T-cell (primary cell): ENCODE data around the gene CEP135. TPM values are rescaled to one million over a fixed set of nuclear protein-coding genes. Genes with fewer than 3 reads are reported as not detected.

Experiments used
- ATAC-seq, 4 experiments: fragments of 200-7000 bp in 3 of 4; fragments of 150-1000 bp in 1 of 4; cut with Tn5 transposase; replicated peaks in 1 of 4; 1 replicate in 3 of 4; 2 replicates in 1 of 4; pipeline ENCODE4 v1.10.0; 2021; ENCODE audit warnings: moderate library complexity in 3 of 4, mild to moderate bottlenecking in 2 of 4, moderate number of reproducible peaks in 1 of 4
- CTCF ChIA-PET, 2 donors: fragments of 300-600 bp; sonication (Branson Sonifier 250); formaldehyde crosslinking; loops; one replicate each; lab custom pipeline; 2022; ENCODE audit warnings: antibody characterized with exemption in 2 of 2; lab: Charles Lee
- POLR2A ChIA-PET, 2 donors: fragments of 300-600 bp; sonication (Branson Sonifier 250); formaldehyde crosslinking; loops; one replicate each; lab custom pipeline; 2022; ENCODE audit warnings: antibody characterized with exemption in 2 of 2; lab: Charles Lee
- DNase-seq, 35 experiments: peaks; one replicate each; pipeline versions ENCODE4 v3.0.0 to v3.0.0-alpha.2; 2013 to 2023
- H3K27ac ChIP-seq: one replicate; pipeline ENCODE4 v1.5.1; 2013; ENCODE audit warnings: low read length
- H3K27me3 ChIP-seq, 2 experiments: replicated peaks in 1 of 2; 1 replicate in 1 of 2; 2 replicates in 1 of 2; pipeline versions ENCODE4 v1.6.1 to v1.7.0; 2013; ENCODE audit warnings: low read length in 1 of 2, mixed read lengths in 1 of 2; ENCODE audit not compliant: control insufficient read depth in 2 of 2, insufficient read depth in 2 of 2; ENCODE audit errors: extremely low read depth in 1 of 2
- H3K36me3 ChIP-seq, 2 donors: 1 replicate in 1 of 2; 2 replicates in 1 of 2; pipeline versions ENCODE4 v1.6.1 to v1.7.0; 2013; ENCODE audit warnings: low read length in 1 of 2; ENCODE audit not compliant: control insufficient read depth in 2 of 2, insufficient read depth in 1 of 2; ENCODE audit errors: extremely low read depth in 1 of 2
- H3K4me1 ChIP-seq, 2 experiments: 1 replicate in 1 of 2; 2 replicates in 1 of 2; pipeline versions ENCODE4 v1.6.1 to v1.7.0; 2013; ENCODE audit warnings: low read length in 2 of 2, mixed read lengths in 1 of 2; ENCODE audit not compliant: insufficient read depth in 2 of 2, control insufficient read depth in 1 of 2; ENCODE audit errors: extremely low read depth in 1 of 2
- H3K4me3 ChIP-seq, 2 donors: 1 replicate in 1 of 2; 2 replicates in 1 of 2; pipeline versions ENCODE4 v1.5.1 to v1.7.0; 2013; ENCODE audit warnings: mild to moderate bottlenecking in 2 of 2, low read length in 1 of 2, moderate library complexity in 1 of 2; ENCODE audit not compliant: control insufficient read depth in 1 of 2; ENCODE audit errors: extremely low read depth in 1 of 2
- H3K9me3 ChIP-seq: 2 replicates; pipeline ENCODE4 v1.7.0; 2013
- H3K27ac Mint-ChIP-seq, 2 donors: one replicate each; pipeline ENCODE4 v1.8.0; 2020 to 2021; ENCODE audit warnings: mild to moderate bottlenecking in 2 of 2, mixed read lengths in 2 of 2
- H3K27me3 Mint-ChIP-seq, 2 donors: one replicate each; pipeline ENCODE4 v1.8.0; 2021 to 2022; ENCODE audit warnings: mixed read lengths in 2 of 2
- H3K36me3 Mint-ChIP-seq: one replicate; pipeline ENCODE4 v1.8.0; 2021; ENCODE audit warnings: mixed read lengths
- H3K4me1 Mint-ChIP-seq, 3 donors: one replicate each; pipeline ENCODE4 v1.8.0; 2020 to 2022; ENCODE audit warnings: mixed read lengths in 3 of 3, mild to moderate bottlenecking in 1 of 3
- H3K4me3 Mint-ChIP-seq, 3 donors: one replicate each; pipeline ENCODE4 v1.8.0; 2020 to 2022; ENCODE audit warnings: mild to moderate bottlenecking in 3 of 3, mixed read lengths in 3 of 3, moderate library complexity in 3 of 3
- H3K9me3 Mint-ChIP-seq, 3 donors: one replicate each; pipeline ENCODE4 v1.8.0; 2020 to 2022; ENCODE audit warnings: mixed read lengths in 3 of 3
- WGBS: methylation state at CpG from one replicate; pipeline ENCODE4 v1.1.5; 2013; ENCODE audit warnings: missing lambda C conversion rate; ENCODE audit not compliant: insufficient coverage; 5-methylcytosine and 5-hydroxymethylcytosine counted together
- total RNA-seq, 35 experiments: library from RNA in 6 of 35; stranded (reverse) in 6 of 35; fragments of 120-200 nt in 1 of 35; gene quantifications; one replicate each; pipeline versions ENCODE4 v1.2.1 to v1.2.4 and lab custom pipeline; 2013 to 2026

Gene CEP135
- total RNA-seq, 5 donors from 2014 or later (not counting 1 experiment from before 2014, with no cell fraction given) = 17.3 to 24.5 (median 21.7) TPM

DNA sequence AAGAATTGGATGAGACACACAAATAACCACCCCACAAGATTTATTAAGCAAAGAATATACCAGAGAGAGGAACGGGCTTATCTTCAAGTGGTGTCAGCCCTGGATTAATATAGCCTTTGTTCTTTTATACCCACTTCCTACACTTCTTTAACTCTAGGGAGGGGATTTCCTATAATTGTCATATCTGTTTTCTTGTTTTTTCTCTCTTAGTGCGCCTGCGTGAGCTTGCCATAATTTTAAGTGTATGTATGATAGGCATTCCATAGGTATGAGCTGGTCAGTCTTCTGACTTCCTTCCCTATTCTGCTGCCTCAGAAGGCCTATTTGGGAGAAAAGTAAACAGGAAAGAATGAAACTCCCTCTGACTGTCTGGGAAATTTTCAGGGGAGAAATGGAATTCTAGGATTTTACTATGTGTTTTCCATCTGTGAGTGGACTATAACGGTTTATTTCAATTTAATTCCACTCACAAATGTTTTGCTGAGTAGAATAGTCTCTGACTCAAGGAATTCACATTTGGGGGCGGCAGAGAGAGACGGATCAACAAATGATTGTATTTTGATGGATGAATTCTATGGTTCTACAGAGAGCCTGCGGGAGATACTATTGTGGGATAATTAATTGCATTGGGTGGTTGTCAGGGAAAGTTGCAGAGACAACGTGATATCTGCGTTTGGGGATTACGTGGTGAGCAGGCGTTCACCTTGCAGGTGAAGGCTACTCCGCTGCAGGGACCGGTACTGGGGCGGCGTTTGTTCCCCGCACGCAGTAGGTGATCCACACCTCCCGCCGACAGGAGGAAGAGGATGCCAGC is 626 bp upstream of the CEP135 start:
- peaks cover 50 to 57% (median 52%) of the 10 kb centered on the region in 3 donors for H3K4me1 Mint-ChIP-seq
- no peaks in the 10 kb centered on the region for H3K27me3 Mint-ChIP-seq
- H3K27ac Mint-ChIP-seq = peak overlapping the region; percentile 80 to 85
- peaks cover 5 to 10% (median 9%) of the 10 kb centered on the region in 3 donors for H3K9me3 Mint-ChIP-seq
- no peaks in the 10 kb centered on the region for H3K27me3 ChIP-seq
- peaks cover 2% of the 10 kb centered on the region for H3K9me3 ChIP-seq
- peak; percentile 27 to 74 (median 40) for ATAC-seq
- peaks cover 0 to 7% of the 10 kb centered on the region in 2 donors for H3K36me3 ChIP-seq
- H3K36me3 Mint-ChIP-seq = peaks cover 28% of the 10 kb centered on the region
- peaks cover 6 to 20% of the 10 kb centered on the region in 2 experiments for H3K4me1 ChIP-seq
- DNase-seq = peak in 32 of 35 experiments; percentile 21 to 87 (median 46)
- WGBS = under 1% methylated on average over 15 of the region's 19 CpGs
- peak overlapping the region; percentile 76 to 83 for H3K4me3 ChIP-seq
- CTCF ChIA-PET = interaction anchor here (0.5 to 2.5 kb wide), 20 partner anchors 9 to 1030 kb away, joined by 3 to 19 read pairs (median 5); partner anchors contain the start of genes AASDH (in 1 of the 2), NOA1 (in 1 of the 2), PAICS (in 1 of the 2) and POLR2B (in 1 of the 2)
- peak overlapping the region; percentile 86 to 95 (median 90) for H3K4me3 Mint-ChIP-seq
- peak overlapping the region; percentile 80 for H3K27ac ChIP-seq
- POLR2A ChIA-PET = interaction anchor here in 1 of 2 donors (0.6 to 1.1 kb wide), 2 partner anchors 66 to 439 kb away, joined by 3 read pairs; partner anchors contain the start of gene AASDH

GRCh38 chr4:55949482-55949802 is 697 bp downstream of the CEP135 start:
- Histone ChIP-seq H3K27me3 (no peaks in the 10 kb centered on the region), H3K4me3 (peak overlapping the region; percentile 76 to 83), H3K9me3 (peaks cover 2% of the 10 kb centered on the region), H3K36me3 (peaks cover 0 to 7% of the 10 kb centered on the region in 2 donors), H3K4me1 (peaks cover 6 to 20% of the 10 kb centered on the region in 2 experiments), H3K27ac (peak overlapping the region; percentile 70)
- DNase-seq (peak in 1 of 35 experiments; percentile 18), ATAC-seq (no peak)
- Mint-ChIP-seq H3K36me3 (peaks cover 28% of the 10 kb centered on the region), H3K9me3 (peaks cover 5 to 8% (median 6%) of the 10 kb centered on the region in 3 donors), H3K27me3 (no peaks in the 10 kb centered on the region), H3K27ac (peak overlapping the region; percentile 89 to 94), H3K4me1 (peaks cover 51 to 57% (median 52%) of the 10 kb centered on the region in 3 donors), H3K4me3 (peak overlapping the region; percentile 86 to 95 (median 90))
- CTCF ChIA-PET = interaction anchor here (0.5 to 2.5 kb wide), 19 partner anchors 8 to 1029 kb away, joined by 3 to 19 read pairs (median 5); partner anchors contain the start of genes AASDH (in 1 of the 2), NOA1 (in 1 of the 2), PAICS (in 1 of the 2) and POLR2B (in 1 of the 2)
- no CpG with 5 or more reads among the region's 3 CpGs for WGBS
- POLR2A ChIA-PET = interaction anchor here (0.5 to 0.7 kb wide), 4 partner anchors 312 to 1976 kb away, joined by 3 to 5 read pairs (median 3); partner anchors contain the start of gene NOA1 (in 1 of the 2)

DNA sequence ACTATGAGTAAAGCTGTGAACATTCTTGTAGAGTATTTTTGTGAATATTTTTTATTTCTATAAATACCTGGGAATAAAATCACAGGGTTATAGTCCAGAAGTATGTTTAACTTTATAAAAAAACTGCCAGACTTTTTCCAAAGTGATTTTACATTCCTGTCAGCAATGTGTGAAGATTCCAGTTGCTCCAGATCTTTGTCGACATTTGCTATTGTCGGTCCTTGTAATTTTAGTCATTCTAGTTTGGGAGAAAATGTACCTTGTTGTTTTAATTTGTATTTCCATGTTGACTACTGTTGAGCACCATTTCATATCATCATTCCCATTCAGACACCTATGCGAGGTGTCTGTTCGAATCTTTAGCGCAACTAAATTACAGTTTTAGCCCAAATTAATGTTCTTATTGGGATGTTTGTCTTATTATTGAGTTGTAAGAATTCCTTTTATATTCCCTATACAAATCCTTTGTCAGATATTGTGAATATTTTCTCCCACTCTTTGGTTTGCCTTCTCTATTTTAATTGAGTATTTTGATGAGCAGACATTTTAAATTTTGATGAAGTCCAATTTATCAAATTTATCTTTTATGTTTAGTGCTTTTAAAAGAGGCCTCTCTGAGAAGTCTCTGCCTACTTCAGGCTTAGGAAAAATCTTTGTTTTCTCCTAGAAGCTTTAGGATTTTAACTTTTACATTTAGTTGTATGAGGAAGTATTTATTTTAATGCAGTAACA is 2.6 kb downstream of the CEP135 start:
- Mint-ChIP-seq H3K4me1 (peaks cover 42 to 47% (median 46%) of the 10 kb centered on the region in 3 donors), H3K27ac (no peak overlapping the region), H3K9me3 (no peaks in the 10 kb centered on the region), H3K36me3 (peaks cover 25% of the 10 kb centered on the region), H3K4me3 (no peak overlapping the region), H3K27me3 (no peaks in the 10 kb centered on the region)
- POLR2A ChIA-PET = no interaction called here
- H3K27me3 ChIP-seq = no peaks in the 10 kb centered on the region
- CTCF ChIA-PET = no interaction called here
- no peak overlapping the region for H3K27ac ChIP-seq
- no peak for ATAC-seq
- WGBS = no CpG with 5 or more reads among the region's 5 CpGs
- H3K9me3 ChIP-seq = no peaks in the 10 kb centered on the region
- H3K4me3 ChIP-seq = no peak overlapping the region
- DNase-seq = no peak
- H3K36me3 ChIP-seq = peaks cover 0 to 17% of the 10 kb centered on the region in 2 donors
- peaks cover 6 to 20% of the 10 kb centered on the region in 2 experiments for H3K4me1 ChIP-seq

- peaks cover 51% of the 10 kb centered on the region for H3K36me3 Mint-ChIP-seq
- H3K27me3 ChIP-seq = no peaks in the 10 kb centered on the region
- ATAC-seq (no peak), DNase-seq (no peak)
- H3K4me1 ChIP-seq = peaks cover 0 to 2% of the 10 kb centered on the region in 2 experiments
- WGBS = no CpG with 5 or more reads among the region's 1 CpG
- H3K9me3 Mint-ChIP-seq = no peaks in the 10 kb centered on the region
- ChIA-PET CTCF (no interaction called here), POLR2A (no interaction called here)
- peak overlapping the region in 1 of 2 donors; percentile 17 for H3K27ac Mint-ChIP-seq
- no peaks in the 10 kb centered on the region for H3K9me3 ChIP-seq
- no peaks in the 10 kb centered on the region for H3K27me3 Mint-ChIP-seq
- H3K27ac ChIP-seq = no peak overlapping the region
- H3K4me1 Mint-ChIP-seq = peaks cover 4 to 14% (median 13%) of the 10 kb centered on the region in 3 donors
- H3K4me3 Mint-ChIP-seq = no peak overlapping the region
- no peak overlapping the region for H3K4me3 ChIP-seq
- H3K36me3 ChIP-seq = peaks cover 4 to 51% of the 10 kb centered on the region in 2 donors
Observed at GRCh38 chr4:55955710-55956109, 7.0 kb downstream of the CEP135 start.

GRCh38 chr4:55959655-55960054 is 10.9 kb downstream of the CEP135 start:
- H3K9me3 ChIP-seq = no peaks in the 10 kb centered on the region
- H3K4me1 ChIP-seq = no peaks in the 10 kb centered on the region
- Mint-ChIP-seq H3K4me1 (peaks cover 2 to 6% (median 4%) of the 10 kb centered on the region in 3 donors), H3K27ac (no peak overlapping the region), H3K27me3 (no peaks in the 10 kb centered on the region), H3K4me3 (no peak overlapping the region), H3K9me3 (no peaks in the 10 kb centered on the region), H3K36me3 (peaks cover 63% of the 10 kb centered on the region)
- peaks cover 9 to 51% of the 10 kb centered on the region in 2 donors for H3K36me3 ChIP-seq
- no peak overlapping the region for H3K27ac ChIP-seq
- no peaks in the 10 kb centered on the region for H3K27me3 ChIP-seq
- CTCF ChIA-PET = interaction anchor here in 1 of 2 donors (1.8 kb wide), 1 partner anchor 11 kb away, joined by 8 read pairs; the partner anchor contains the start of gene CEP135
- POLR2A ChIA-PET = interaction anchor here in 1 of 2 donors (0.9 kb wide), 1 partner anchor 338 kb away, joined by 3 read pairs; no protein-coding TSS in a partner anchor
- ATAC-seq (no peak), DNase-seq (no peak)
- no peak overlapping the region for H3K4me3 ChIP-seq

DNA sequence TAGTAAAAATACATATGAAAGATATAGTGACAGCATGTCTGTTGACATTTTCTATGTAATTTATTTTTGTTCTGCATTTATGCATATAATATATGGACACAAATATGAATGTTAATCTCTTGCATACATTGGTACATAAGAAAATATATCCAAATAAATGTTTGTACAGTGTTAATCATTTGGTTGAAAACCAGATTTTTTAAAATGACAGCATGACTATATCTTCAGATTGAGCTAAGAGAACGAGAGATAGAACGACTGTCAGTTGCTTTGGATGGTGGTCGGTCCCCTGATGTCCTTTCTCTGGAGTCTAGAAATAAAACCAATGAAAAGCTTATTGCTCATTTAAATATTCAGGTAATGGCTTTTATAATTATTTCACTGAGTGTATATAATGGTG is 15.3 kb downstream of the CEP135 start:
- Histone ChIP-seq H3K36me3 (peaks cover 9 to 24% of the 10 kb centered on the region in 2 donors), H3K27me3 (no peaks in the 10 kb centered on the region), H3K9me3 (no peaks in the 10 kb centered on the region), H3K4me3 (no peak overlapping the region), H3K27ac (no peak overlapping the region), H3K4me1 (no peaks in the 10 kb centered on the region)
- ChIA-PET POLR2A (no interaction called here), CTCF (interaction anchor here (0.6 to 1.0 kb wide), 2 partner anchors 504 to 967 kb away, joined by 3 to 4 read pairs; no protein-coding TSS in a partner anchor)
- WGBS = 100% methylated on average over 2 of the region's 3 CpGs
- H3K4me3 Mint-ChIP-seq = no peak overlapping the region
- H3K9me3 Mint-ChIP-seq = no peaks in the 10 kb centered on the region
- DNase-seq = no peak
- no peak overlapping the region for H3K27ac Mint-ChIP-seq
- no peak for ATAC-seq
- no peaks in the 10 kb centered on the region for H3K27me3 Mint-ChIP-seq
- peaks cover 0 to 6% (median 2%) of the 10 kb centered on the region in 3 donors for H3K4me1 Mint-ChIP-seq
- H3K36me3 Mint-ChIP-seq = peaks cover 57% of the 10 kb centered on the region
